ENCODE measurements around the gene ELMO2. TPM values are rescaled to one million over a fixed set of nuclear protein-coding genes. Genes with fewer than 3 reads are reported as not detected.

The ELMO2 gene
- polyA plus RNA-seq, 3 donors = 57.7 to 62.6 (median 59.1) TPM

- no peak for DNase-seq (ENCODE audit: low read depth in 3 of 3, low spot score in 2 of 3)
These were observed 72.0 kb downstream of the ELMO2 start for GRCh38 chr20:46334303-46334904.

GRCh38 chr20:46333161-46333991 is 73.0 kb downstream of the ELMO2 start:
- no peak for DNase-seq (ENCODE audit: low read depth in 3 of 3, low spot score in 2 of 3)

- no peak for DNase-seq (ENCODE audit: low read depth in 3 of 3, low spot score in 2 of 3)
These were observed 73.8 kb downstream of the ELMO2 start for GRCh38 chr20:46332373-46333160.

GRCh38 chr20:46331611-46332361 is 74.6 kb downstream of the ELMO2 start:
- DNase-seq (ENCODE audit: low read depth in 3 of 3, low spot score in 2 of 3) = no peak

- no peak for DNase-seq (ENCODE audit: low read depth in 3 of 3, low spot score in 2 of 3)
These were observed 75.5 kb downstream of the ELMO2 start for GRCh38 chr20:46330831-46331371.

GRCh38 chr20:46330072-46330763 is 76.2 kb downstream of the ELMO2 start:
- no peak for DNase-seq (ENCODE audit: low read depth in 3 of 3, low spot score in 2 of 3)

- no peak for DNase-seq (ENCODE audit: low read depth in 3 of 3, low spot score in 2 of 3)
These were observed 78.1 kb downstream of the ELMO2 start for GRCh38 chr20:46328200-46328882.

- no peak for DNase-seq (ENCODE audit: low read depth in 3 of 3, low spot score in 2 of 3)
These were observed 78.9 kb downstream of the ELMO2 start for GRCh38 chr20:46327557-46327956.

GRCh38 chr20:46325789-46326188 is 80.6 kb downstream of the ELMO2 start:
- DNase-seq (ENCODE audit: low read depth in 3 of 3, low spot score in 2 of 3) = no peak

- no peak for DNase-seq (ENCODE audit: low read depth in 3 of 3, low spot score in 2 of 3)
These were observed 81.3 kb downstream of the ELMO2 start for GRCh38 chr20:46324960-46325703.

- no peak for DNase-seq (ENCODE audit: low read depth in 3 of 3, low spot score in 2 of 3)
These were observed 82.0 kb downstream of the ELMO2 start for GRCh38 chr20:46324379-46324778.

GRCh38 chr20:46323557-46323956 is 82.9 kb downstream of the ELMO2 start:
- DNase-seq (ENCODE audit: low read depth in 3 of 3, low spot score in 2 of 3) = no peak

- DNase-seq (ENCODE audit: low read depth in 3 of 3, low spot score in 2 of 3) = no peak
These were observed 83.8 kb downstream of the ELMO2 start for GRCh38 chr20:46322641-46323040.

GRCh38 chr20:46317685-46318177 is 88.7 kb downstream of the ELMO2 start:
- DNase-seq (ENCODE audit: low read depth in 3 of 3, low spot score in 2 of 3) = no peak

- no peak for DNase-seq (ENCODE audit: low read depth in 3 of 3, low spot score in 2 of 3)
These were observed 89.3 kb downstream of the ELMO2 start for GRCh38 chr20:46316984-46317684.

All from right renal cortex interstitium (tissue), 3 donors.